Keratinocyte (primary cell): ENCODE data around the gene TBC1D9B. TPM values are rescaled to one million over a fixed set of nuclear protein-coding genes. Genes with fewer than 3 reads are reported as not detected.

Experiments used
- DNase-seq: peaks from one replicate; pipeline ENCODE4 v3.0.0-alpha.2; 2011; ENCODE audit warnings: low read depth, missing footprints, low spot score
- FAIRE-seq: peaks from 2 replicates; lab custom pipeline; 2011; peaks lifted over from hg19 to GRCh38; lab: Jason Lieb, UNC
- H2AFZ ChIP-seq: 2 replicates; pipeline ENCODE4 v1.6.0; 2012; ENCODE audit warnings: low read length, control low read depth, inconsistent platforms; ENCODE audit not compliant: control insufficient read depth
- H3K27ac ChIP-seq: 2 replicates; pipeline ENCODE4 v1.5.1; 2011; ENCODE audit warnings: low read length; ENCODE audit not compliant: control insufficient read depth, insufficient read depth
- H3K27me3 ChIP-seq: 3 replicates; pipeline ENCODE4 v1.6.0; 2011; ENCODE audit warnings: low read length; ENCODE audit not compliant: control insufficient read depth, insufficient read depth; ENCODE audit errors: extremely low read depth
- H3K36me3 ChIP-seq, 2 experiments: 2 replicates in 1 of 2; 3 replicates in 1 of 2; pipeline ENCODE4 v1.5.1; 2011; ENCODE audit warnings: low read length in 2 of 2, mild to moderate bottlenecking in 1 of 2; ENCODE audit not compliant: control insufficient read depth in 2 of 2, insufficient read depth in 2 of 2; ENCODE audit errors: extremely low read depth in 1 of 2
- H3K4me1 ChIP-seq: 3 replicates; pipeline ENCODE4 v1.5.1; 2011; ENCODE audit warnings: low read length; ENCODE audit not compliant: control insufficient read depth, insufficient read depth; ENCODE audit errors: extremely low read depth
- H3K4me2 ChIP-seq: 3 replicates; pipeline ENCODE4 v1.6.0; 2011; ENCODE audit warnings: low read depth, low read length; ENCODE audit not compliant: control insufficient read depth, insufficient read depth; ENCODE audit errors: extremely low read depth
- H3K4me3 ChIP-seq, 3 experiments: fragments of 200-600 bp in 1 of 3; sonication (generic) in 1 of 3; 2 replicates in 2 of 3; 3 replicates in 1 of 3; pipeline ENCODE4 v1.5.1; 2011 to 2016; ENCODE audit warnings: low read length in 3 of 3, mild to moderate bottlenecking in 3 of 3, control low read depth in 2 of 3, inconsistent platforms in 1 of 3, low read depth in 1 of 3, mixed read lengths in 1 of 3, mixed run types in 1 of 3, moderate library complexity in 1 of 3; ENCODE audit not compliant: control insufficient read depth in 2 of 3, insufficient read depth in 2 of 3; ENCODE audit errors: extremely low read depth in 1 of 3
- H3K79me2 ChIP-seq: 2 replicates; pipeline ENCODE4 v1.6.0; 2012; ENCODE audit warnings: low read length; ENCODE audit not compliant: control insufficient read depth, insufficient read depth
- H3K9ac ChIP-seq: 3 replicates; pipeline ENCODE4 v1.6.0; 2011; ENCODE audit warnings: low read length; ENCODE audit not compliant: control insufficient read depth, insufficient read depth; ENCODE audit errors: extremely low read depth
- H3K9me1 ChIP-seq: 3 replicates; pipeline ENCODE4 v1.6.0; 2011; ENCODE audit warnings: low read length; ENCODE audit not compliant: control insufficient read depth, insufficient read depth; ENCODE audit errors: extremely low read depth
- H3K9me3 ChIP-seq: 2 replicates; pipeline ENCODE4 v1.5.1; 2012; ENCODE audit warnings: low read depth, low read length; ENCODE audit not compliant: control insufficient read depth
- H4K20me1 ChIP-seq: 3 replicates; pipeline ENCODE4 v1.6.0; 2011; ENCODE audit warnings: low read length; ENCODE audit not compliant: control insufficient read depth, insufficient read depth; ENCODE audit errors: extremely low read depth
- CTCF ChIP-seq, 3 experiments: IDR thresholded peaks in 1 of 3; conservative IDR thresholded peaks in 1 of 3; optimal IDR thresholded peaks in 1 of 3; 2 replicates in 2 of 3; 3 replicates in 1 of 3; pipeline versions ENCODE3 to v1.5.1; 2011; ENCODE audit warnings: low read length in 3 of 3, mild to moderate bottlenecking in 3 of 3, moderate library complexity in 2 of 3, control low read depth in 1 of 3, inconsistent platforms in 1 of 3; ENCODE audit not compliant: insufficient read depth in 2 of 3; ENCODE audit errors: extremely low read depth in 1 of 3
- EZH2 ChIP-seq: IDR thresholded peaks from one replicate; pipeline ENCODE4 v1.6.1; 2012; ENCODE audit warnings: inconsistent platforms, mild to moderate bottlenecking, low read length, moderate library complexity
- dilution Hi-C: fragments of 300-500 bp; cut with MboI; formaldehyde crosslinking; loops from one replicate; pipeline ENCODE4 v1.7.0; 2020; ENCODE audit warnings: low sequenced_read_pairs; ENCODE audit not compliant: extremely low pct_ligation_motif_present
- polyA plus RNA-seq, 5 experiments: library from polyadenylated mRNA; depleted of rRNA in 3 of 5; stranded (reverse) in 3 of 5; stranded (forward) in 1 of 5; unstranded in 1 of 5; fragments of >200 nt; gene quantifications; 1 replicate in 1 of 5; 2 replicates in 3 of 5; 3 replicates in 1 of 5; pipeline versions ENCODE4 v1.2.1 to v1.2.3, GENCODE V29; 2011 to 2012; ENCODE audit warnings: missing spikeins in 2 of 5, low read depth in 1 of 5, low replicate concordance in 1 of 5

TBC1D9B gene
- polyA plus RNA-seq, 1 donor (not counting 4 experiments of a cell fraction or from before 2014, with no cell fraction given), result 51.4 TPM

- Histone ChIP-seq H4K20me1 (no peaks in the 10 kb centered on the region), H3K9me3 (no peaks in the 10 kb centered on the region), H3K9me1 (no peaks in the 10 kb centered on the region), H2AFZ (no peak overlapping the region), H3K9ac (no peak overlapping the region), H3K27me3 (no peaks in the 10 kb centered on the region), H3K4me1 (no peaks in the 10 kb centered on the region), H3K4me2 (no peak overlapping the region), H3K36me3 (peaks cover 22 to 51% of the 10 kb centered on the region in 2 experiments), H3K27ac (no peak overlapping the region), H3K79me2 (no peaks in the 10 kb centered on the region), H3K4me3 (no peak overlapping the region)
- dilution Hi-C loops, result no loop called here
- DNase-seq (no peak), FAIRE-seq (no peak)
- TF ChIP-seq CTCF (optimal IDR thresholded peaks at IDR 0.05 in 1 of 3, IDR thresholded peaks at IDR 0.05 in 1 of 3, conservative IDR thresholded peaks at IDR 0.05 in 1 of 3; ENCODE audit: extremely low read depth in 1 of 3, insufficient read depth in 2 of 3, low read length in 3 of 3) (no peak), EZH2 (no peak)
Observed at GRCh38 chr5:179873588-179874110, 34.0 kb downstream of the TBC1D9B start.

DNA sequence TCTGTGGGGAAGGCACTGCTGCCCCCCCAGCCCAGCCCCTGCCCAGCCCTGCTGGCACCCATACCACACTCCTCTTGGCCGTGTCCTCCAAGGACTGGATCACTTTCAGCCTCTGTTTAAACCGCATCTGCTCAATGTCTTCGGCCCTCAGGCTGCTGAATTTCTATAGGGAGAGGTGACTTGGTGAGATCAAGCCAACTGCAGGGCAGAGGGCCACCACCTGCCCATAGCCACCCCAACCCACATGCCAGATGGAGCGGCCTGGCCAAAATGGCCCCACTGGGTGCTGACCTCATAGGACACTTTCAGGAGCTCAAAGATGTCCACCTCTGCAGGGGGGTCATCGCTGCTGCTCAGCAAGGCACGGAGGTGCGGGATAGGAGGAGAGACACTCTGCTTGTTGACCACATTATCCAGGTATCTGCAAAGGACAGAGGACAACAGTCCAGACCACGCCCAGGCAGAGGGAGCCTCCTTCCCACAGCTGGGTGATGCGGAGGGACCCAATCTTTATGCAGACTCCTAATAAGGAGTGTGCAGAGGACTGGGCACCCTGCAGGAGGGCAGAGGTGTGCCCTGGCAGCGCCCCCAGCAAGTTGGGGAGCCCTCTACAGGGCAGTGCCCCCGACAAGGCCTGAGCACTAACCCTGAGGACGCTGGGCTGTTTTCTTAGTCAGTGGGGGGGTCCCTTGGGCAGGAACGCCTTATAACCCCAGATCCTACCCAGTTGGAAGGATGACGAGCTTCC, 34.7 kb downstream of the TBC1D9B start:
- no peaks in the 10 kb centered on the region for H3K4me1 ChIP-seq
- no peak for FAIRE-seq
- dilution Hi-C loops, result no loop called here
- no peak for TF ChIP-seq CTCF (optimal IDR thresholded peaks at IDR 0.05 in 1 of 3, IDR thresholded peaks at IDR 0.05 in 1 of 3, conservative IDR thresholded peaks at IDR 0.05 in 1 of 3; ENCODE audit: extremely low read depth in 1 of 3, insufficient read depth in 2 of 3, low read length in 3 of 3)
- no peak for TF ChIP-seq EZH2
- H3K79me2 ChIP-seq, result no peaks in the 10 kb centered on the region
- H3K4me3 ChIP-seq, result no peak overlapping the region
- no peaks in the 10 kb centered on the region for H3K9me3 ChIP-seq
- H3K36me3 ChIP-seq, result peaks cover 22 to 48% of the 10 kb centered on the region in 2 experiments
- no peak overlapping the region for H3K4me2 ChIP-seq
- no peak overlapping the region for H3K27ac ChIP-seq
- no peak overlapping the region for H2AFZ ChIP-seq
- no peak for DNase-seq
- no peaks in the 10 kb centered on the region for H3K27me3 ChIP-seq
- no peaks in the 10 kb centered on the region for H4K20me1 ChIP-seq
- no peaks in the 10 kb centered on the region for H3K9me1 ChIP-seq
- H3K9ac ChIP-seq, result no peak overlapping the region
